Uterus (tissue), 2 donors: ENCODE results near the gene PLCL1.

Experiments used
- CTCF ChIP-seq, 4 experiments: fragments of 200-600 bp in 2 of 4; fragments of 450-650 bp in 2 of 4; sonication (generic) in 2 of 4; IDR thresholded peaks; one replicate each; pipeline ENCODE4 v1.5.1; 2016 to 2019; ENCODE audit warnings: antibody characterized with exemption in 4 of 4, mild to moderate bottlenecking in 2 of 4, moderate library complexity in 1 of 4
- POLR2A ChIP-seq, 2 donors: fragments of 450-650 bp; IDR thresholded peaks; one replicate each; pipeline ENCODE4 v1.6.1; 2016; ENCODE audit warnings: antibody characterized with exemption in 2 of 2, mild to moderate bottlenecking in 1 of 2, moderate library complexity in 1 of 2

GRCh38 chr2:198045227-198045626 lies 240.8 kb downstream of the PLCL1 start:
- no peak for TF ChIP-seq POLR2A (IDR thresholded peaks at IDR 0.05)
- no peak for TF ChIP-seq CTCF (IDR thresholded peaks at IDR 0.05)
